ENCODE data around the gene ITGA11.

The ITGA11 gene

GRCh38 chr15:68431792-68432401 lies at the start of gene ITGA11:
Gene ITGA11, minus strand, starts transcription at chr15:68432163. Its CDS starts 97 bp downstream, at chr15:68432066.
- DNase-seq (ENCODE audit: low read depth) = no peak

GRCh38 chr15:68481321-68481720 lies 49.4 kb upstream of the ITGA11 start:
- no peak for DNase-seq (ENCODE audit: low read depth)

GRCh38 chr15:68480296-68480695 lies 48.3 kb upstream of the ITGA11 start:
- no peak for DNase-seq (ENCODE audit: low read depth)

GRCh38 chr15:68479870-68480269 lies 47.9 kb upstream of the ITGA11 start:
- DNase-seq (ENCODE audit: low read depth) = no peak

- DNase-seq (ENCODE audit: low read depth) = peak; percentile 37
Measured at GRCh38 chr15:68479406-68479805, 47.4 kb upstream of the ITGA11 start.

GRCh38 chr15:68478853-68479252 lies 46.9 kb upstream of the ITGA11 start:
- no peak for DNase-seq (ENCODE audit: low read depth)

GRCh38 chr15:68475449-68475848 lies 43.5 kb upstream of the ITGA11 start:
- no peak for DNase-seq (ENCODE audit: low read depth)

GRCh38 chr15:68471541-68471940 lies 39.6 kb upstream of the ITGA11 start:
- no peak for DNase-seq (ENCODE audit: low read depth)

- no peak for DNase-seq (ENCODE audit: low read depth)
Measured at GRCh38 chr15:68470976-68471375, 39.0 kb upstream of the ITGA11 start.

- no peak for DNase-seq (ENCODE audit: low read depth)
Measured at GRCh38 chr15:68470049-68470742, 38.2 kb upstream of the ITGA11 start.

GRCh38 chr15:68469162-68470048 lies 37.4 kb upstream of the ITGA11 start:
- no peak for DNase-seq (ENCODE audit: low read depth)

GRCh38 chr15:68466876-68467275 lies 34.9 kb upstream of the ITGA11 start:
- DNase-seq (ENCODE audit: low read depth) = no peak

GRCh38 chr15:68465861-68466560 lies 34.0 kb upstream of the ITGA11 start:
- DNase-seq (ENCODE audit: low read depth) = no peak

- no peak for DNase-seq (ENCODE audit: low read depth)
Measured at GRCh38 chr15:68464448-68465090, 32.6 kb upstream of the ITGA11 start.

GRCh38 chr15:68463996-68464395 lies 32.0 kb upstream of the ITGA11 start:
- no peak for DNase-seq (ENCODE audit: low read depth)

GRCh38 chr15:68463444-68463843 lies 31.5 kb upstream of the ITGA11 start:
- DNase-seq (ENCODE audit: low read depth) = no peak

- no peak for DNase-seq (ENCODE audit: low read depth)
Measured at GRCh38 chr15:68460166-68460565, 28.2 kb upstream of the ITGA11 start.

- no peak for DNase-seq (ENCODE audit: low read depth)
Measured at GRCh38 chr15:68450192-68450591, 18.2 kb upstream of the ITGA11 start.

GRCh38 chr15:68449389-68449788 lies 17.4 kb upstream of the ITGA11 start:
- DNase-seq (ENCODE audit: low read depth) = no peak

- DNase-seq (ENCODE audit: low read depth) = no peak
Measured at GRCh38 chr15:68447976-68448755, 16.2 kb upstream of the ITGA11 start.

GRCh38 chr15:68447209-68447608 lies 15.2 kb upstream of the ITGA11 start:
- DNase-seq (ENCODE audit: low read depth) = no peak

Data from non-pigmented ciliary epithelial cell (primary cell).